SIG-M5 treated with dmso at 0.1 percent for 504 hours (cell line): ENCODE data around the gene WWTR1.
A peak's percentile ranks its signal among the peaks of the same experiment; 100 is the strongest.

Experiments used
- DNase-seq: peaks from one replicate; lab custom pipeline; 2025; ENCODE audit not compliant: unreplicated experiment; lab: John Stamatoyannopoulos, UW

Gene WWTR1

GRCh38 chr3:149657926-149658743, at the start of gene WWTR1:
TSS of gene WWTR1 (minus strand) at chr3:149658025. CDS start at chr3:149657306, 719 bp downstream.
- peak; percentile 70 for DNase-seq

DNA sequence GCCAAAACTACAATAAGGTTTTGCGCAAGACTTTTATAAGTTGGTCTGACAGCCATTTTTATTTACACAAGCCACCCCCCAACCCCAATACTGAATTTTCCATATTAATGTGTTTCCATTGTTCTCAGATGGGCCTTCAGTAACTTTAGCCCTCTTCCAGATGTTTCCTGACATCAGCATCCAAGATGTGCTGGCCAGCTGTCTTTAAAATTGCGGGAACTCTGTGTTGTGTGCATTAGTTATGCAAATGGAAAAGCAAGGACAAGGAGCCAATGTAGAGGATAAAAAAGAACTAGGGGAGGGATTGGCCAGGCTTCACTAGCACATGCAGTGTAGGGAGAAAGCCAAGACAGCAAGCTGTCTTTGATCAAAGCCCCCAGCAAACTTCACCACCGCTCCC, 49.1 kb upstream of the WWTR1 start:
- DNase-seq = no peak

DNA sequence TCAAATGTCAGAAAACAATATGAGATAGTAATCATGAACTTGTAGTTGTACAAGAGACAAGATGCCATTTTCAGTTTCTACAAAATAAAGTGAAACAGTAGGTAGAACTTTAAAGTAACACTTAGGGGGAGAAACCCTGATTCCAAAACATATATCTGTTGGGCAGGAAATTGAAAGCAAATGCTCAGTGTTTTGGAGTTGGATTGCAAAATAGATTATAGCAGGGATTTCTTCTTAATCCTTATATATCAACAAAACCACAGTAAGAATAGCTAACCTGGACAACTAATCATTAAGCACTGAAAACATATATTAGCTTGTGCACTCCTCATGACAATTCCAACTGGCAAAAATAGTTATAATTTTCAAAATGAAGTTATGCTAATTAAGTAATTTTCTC, 47.6 kb upstream of the WWTR1 start:
- DNase-seq = no peak

- DNase-seq = no peak
These were observed 45.6 kb upstream of the WWTR1 start for GRCh38 chr3:149703466-149703865.

DNA sequence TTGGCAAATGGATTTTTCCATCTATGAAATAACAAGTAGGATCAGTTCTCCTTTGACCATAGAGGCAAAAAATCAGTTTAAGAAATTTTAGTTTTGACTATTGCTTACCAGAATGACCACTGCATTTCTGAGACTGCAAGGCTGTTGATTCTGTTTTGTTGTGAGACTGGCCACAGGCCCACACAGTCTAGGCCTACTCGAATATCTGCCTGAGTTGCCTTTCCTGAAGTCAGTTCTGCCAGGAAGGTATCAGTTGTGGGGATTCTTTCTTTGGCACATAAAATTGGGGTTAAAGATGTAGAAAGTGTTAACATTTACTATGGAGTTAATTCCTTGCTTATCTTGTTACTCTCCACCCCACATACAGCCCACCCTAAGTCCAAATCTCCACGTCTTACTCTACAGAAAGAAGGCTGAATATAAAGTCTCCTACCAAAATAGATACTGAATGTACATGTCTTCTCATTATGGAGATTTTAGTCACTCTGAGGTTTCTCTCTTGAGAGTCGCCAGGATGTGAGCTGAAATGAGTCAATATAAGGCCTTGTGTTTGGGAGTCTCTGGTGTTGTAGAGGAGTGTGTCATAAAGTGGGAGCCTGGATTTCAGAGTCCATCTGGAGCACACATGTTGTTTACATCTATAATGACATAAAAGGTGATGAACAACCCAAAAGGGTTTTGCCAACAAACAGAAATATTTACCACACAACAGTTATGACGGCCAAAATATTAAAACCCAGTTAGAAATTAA, 45.0 kb upstream of the WWTR1 start:
- no peak for DNase-seq

DNA sequence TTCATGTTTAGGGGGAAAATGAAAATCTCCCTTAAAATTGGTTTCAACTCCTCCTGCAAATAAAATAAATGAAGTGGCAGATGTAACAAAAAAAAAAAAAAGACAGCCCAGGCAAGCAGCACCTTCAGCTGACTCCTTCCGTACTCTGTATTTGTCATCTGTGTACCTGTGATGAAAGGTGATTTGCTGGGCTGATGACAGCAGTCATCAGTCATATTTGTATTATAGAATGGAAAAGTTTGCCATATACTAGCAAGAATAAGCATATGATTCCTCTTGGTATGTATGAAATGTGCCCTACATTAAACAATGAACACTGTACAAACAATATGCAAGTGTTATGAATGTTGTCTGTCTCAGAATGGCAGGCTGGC, 44.1 kb upstream of the WWTR1 start:
- peak; percentile 5 for DNase-seq

DNA sequence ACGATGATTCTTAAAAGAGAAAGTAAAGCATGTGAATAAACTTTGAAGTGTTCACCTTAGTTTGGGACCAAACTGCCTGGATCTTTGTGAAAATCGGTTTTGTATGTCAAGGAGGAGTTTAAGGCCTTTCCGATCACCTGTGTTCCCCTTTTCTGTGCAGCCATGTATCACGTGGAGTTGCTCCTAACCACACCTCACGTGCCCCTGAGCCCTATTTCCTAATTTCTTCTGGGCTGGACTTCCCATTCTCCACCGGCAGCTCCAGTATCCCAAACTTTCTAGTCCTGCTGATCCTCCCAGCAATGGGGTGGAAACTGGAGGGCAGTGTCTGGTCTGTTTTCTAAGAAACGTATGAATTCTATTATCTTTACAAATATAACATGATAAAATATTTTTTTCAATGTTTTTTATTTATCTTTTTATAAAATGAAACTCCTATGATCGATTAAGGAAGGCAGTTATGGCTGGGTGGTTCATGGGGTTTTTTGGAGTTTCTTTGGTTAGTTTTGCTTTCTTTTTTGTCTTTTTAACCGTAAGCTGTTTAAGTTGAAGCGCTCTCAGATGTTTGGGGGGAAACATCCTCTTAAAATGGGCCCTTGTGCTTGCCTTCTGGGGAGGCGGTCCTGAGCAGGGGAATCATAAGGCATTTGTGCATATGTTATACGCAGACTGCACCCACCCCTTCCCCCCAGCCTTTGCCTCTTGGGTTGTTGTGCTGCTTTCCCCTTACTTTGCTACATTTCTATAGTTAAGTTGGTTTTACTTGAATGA, 43.6 kb upstream of the WWTR1 start:
- DNase-seq = no peak

DNA sequence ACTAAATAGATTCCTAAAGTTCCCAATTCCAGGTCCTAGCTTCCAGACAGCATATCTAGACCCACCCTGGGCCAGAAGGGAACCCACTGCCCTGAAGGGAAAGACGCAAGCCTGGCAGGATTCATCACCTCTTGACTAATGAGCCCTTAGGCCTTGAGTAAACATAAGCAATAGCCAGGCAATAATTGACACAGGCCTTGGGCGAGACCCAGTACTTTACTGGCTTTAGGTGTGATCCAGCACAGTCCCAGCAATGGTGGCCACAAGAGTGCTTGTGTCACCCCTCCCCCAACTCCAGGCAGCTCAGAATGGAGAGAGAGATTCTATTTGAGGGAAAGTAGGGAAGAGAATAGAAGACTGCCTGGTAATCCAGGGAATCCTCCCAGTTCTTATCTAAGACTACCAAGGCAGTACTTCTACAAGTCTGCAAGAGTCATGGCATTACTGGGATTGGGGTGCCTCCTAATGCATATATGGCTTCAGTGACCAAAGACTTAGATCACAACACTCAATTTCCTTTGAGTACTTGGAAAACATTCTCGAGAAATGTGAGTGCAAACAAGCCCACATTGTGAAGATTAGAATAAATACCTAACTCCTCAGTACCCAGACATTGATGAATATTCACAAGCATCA, 30.4 kb upstream of the WWTR1 start:
- DNase-seq = no peak

- no peak for DNase-seq
These were observed 29.2 kb upstream of the WWTR1 start for GRCh38 chr3:149686996-149687395.

GRCh38 chr3:149678351-149678950, 20.6 kb upstream of the WWTR1 start:
- no peak for DNase-seq

DNA sequence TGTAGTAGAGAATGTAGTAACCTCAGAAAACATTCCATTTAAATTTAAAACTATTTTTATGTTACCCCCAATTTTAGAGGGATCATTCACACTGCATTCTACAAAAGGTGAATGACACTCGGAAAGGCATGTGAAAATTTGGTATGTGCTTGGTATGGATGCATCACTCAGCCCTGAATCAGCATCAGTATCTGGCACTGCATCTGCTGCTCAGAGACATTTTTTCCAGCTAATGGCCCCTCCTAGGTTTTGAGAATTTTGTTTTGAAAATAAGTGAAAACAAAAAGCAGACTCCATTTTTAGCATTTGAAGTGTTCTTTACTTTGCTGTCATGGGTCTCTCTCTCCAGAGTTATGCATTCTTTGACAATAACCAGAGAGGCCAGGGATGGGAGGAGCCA, 15.6 kb upstream of the WWTR1 start:
- DNase-seq = no peak

GRCh38 chr3:149670742-149671492, 13.1 kb upstream of the WWTR1 start:
- DNase-seq = no peak

DNA sequence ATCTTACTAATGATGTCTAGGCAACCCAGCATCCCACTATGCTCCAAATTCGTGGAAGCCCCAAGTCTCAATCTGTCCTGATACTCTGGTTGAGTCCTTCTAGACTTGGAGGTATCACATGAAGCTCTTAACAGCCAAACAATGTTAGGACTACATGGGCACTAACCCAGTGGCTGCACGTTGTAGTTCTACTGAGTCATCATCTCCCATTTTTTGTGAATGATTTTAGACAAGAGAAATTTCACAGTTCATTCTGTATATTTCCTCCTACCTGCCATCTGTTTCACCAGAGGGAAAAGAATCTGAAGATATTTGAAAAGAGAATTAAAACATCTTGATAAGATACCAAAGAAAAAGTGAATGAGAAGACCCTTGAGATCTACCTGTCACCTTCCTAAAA, 9.8 kb upstream of the WWTR1 start:
- no peak for DNase-seq

- DNase-seq = no peak
These were observed 6.1 kb upstream of the WWTR1 start for GRCh38 chr3:149663966-149664365.

DNA sequence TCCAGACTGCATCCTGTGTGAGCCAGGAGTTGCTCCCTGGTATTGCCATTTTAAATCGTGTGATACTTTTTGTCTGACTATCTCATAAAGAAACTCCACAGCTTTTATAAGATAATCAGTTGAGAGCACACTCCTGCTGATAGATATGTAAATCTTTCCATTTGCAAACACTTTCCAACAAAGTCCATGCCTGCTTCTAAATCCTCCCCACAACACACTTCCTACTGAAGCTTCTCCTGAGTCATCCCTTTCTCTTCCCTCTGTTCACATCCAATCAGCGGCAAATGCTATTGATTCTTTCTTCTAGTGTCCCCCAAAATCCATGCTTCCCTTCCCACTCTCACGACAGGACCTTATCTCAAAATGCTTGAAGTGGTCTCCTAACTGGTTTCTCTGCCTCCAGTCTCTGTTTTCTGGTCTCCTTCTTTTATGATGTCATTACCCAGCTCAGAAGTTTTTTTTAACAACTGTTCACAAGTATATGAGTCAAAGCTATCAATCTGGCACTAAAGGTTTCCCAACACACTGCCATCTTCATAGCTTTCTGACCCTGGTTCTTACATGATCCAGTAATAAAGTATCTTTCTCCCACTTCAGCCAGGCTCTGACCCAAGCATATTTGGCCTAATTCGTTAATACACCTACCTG, 4.5 kb upstream of the WWTR1 start:
- no peak for DNase-seq

DNA sequence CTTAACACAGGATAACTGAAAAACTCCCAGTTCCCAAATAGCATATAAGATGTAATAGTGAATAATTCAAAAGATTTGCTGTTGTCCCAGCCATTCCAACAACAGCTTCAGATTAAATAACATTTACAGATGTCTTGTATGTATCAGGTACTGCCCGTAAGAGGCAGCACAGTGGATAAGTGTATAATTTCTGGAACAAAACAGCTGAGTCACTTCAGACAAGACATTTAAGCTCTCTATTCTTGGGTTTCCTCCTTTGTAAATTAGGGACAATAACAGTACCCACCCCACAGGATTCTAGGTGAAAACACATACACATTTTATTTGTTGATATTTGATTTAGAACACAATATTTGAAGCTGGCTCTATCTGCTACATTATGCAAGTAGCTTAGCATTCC, 2.6 kb upstream of the WWTR1 start:
- no peak for DNase-seq

GRCh38 chr3:149658744-149659497, 1.1 kb upstream of the WWTR1 start:
- DNase-seq = no peak

DNA sequence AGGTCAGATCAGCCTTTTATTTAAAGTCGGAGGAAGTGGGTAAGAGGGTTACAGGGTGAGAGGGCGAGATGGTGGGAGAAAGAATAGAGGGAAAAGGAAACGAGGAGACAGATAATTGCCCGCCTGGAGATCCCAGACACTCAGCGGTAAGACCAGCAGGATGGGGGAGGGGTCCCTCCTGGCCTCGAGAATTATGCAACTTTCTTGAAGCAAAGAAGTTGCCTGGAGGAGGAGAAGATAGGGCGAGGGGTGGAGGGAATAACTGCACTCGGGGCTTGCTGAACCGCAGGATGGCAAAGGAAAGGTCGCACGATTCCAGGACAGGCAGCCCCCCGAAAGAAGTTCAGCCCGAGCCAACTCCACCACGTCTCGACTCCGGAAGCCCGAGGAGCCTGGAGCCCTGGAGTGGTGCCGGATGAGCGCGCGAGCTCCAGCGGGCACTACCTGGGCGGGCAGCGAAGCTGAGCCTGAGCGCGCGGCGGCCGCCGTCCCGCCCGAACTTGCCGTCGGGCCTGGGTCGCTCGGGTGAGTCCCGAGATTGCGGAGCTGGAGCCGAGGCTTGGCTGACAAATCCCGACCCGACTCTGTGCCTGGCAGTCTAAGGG, 402 bp downstream of the WWTR1 start:
- DNase-seq = no peak
